Activated CD4-positive, alpha-beta memory T cell treated with anti-CD3 and anti-CD28 coated beads, Interleukin-2, amount 10 ng/mL, durations not matched to agents 7 days and 5 days (primary cell): Measurements from ENCODE around the gene DBT. TPM values are rescaled to one million over a fixed set of nuclear protein-coding genes. Genes with fewer than 3 reads are reported as not detected.

Source experiments
- total RNA-seq, 2 experiments: library from RNA; stranded (reverse); gene quantifications; one replicate each; pipeline ENCODE4 v1.2.3, GENCODE V29; 2021

DBT gene
- total RNA-seq, 2 experiments from 2014 or later: 12.1 to 12.9 TPM

Other genes starting within 250 kb of the DBT start
- gene SASS6, start 116.9 kb downstream of the DBT start, total RNA-seq: 10 to 100 TPM; 13.2 to 13.3 TPM
- gene TRMT13, start 116.7 kb downstream of the DBT start, total RNA-seq: 10 to 100 TPM; 13.9 to 15.4 TPM
- under 1 TPM; 0.53 to 0.60 TPM for gene LRRC39, start 71.6 kb downstream of the DBT start, total RNA-seq
- 10 to 100 TPM; 67.5 to 68.2 TPM for gene RTCA, start 16.4 kb upstream of the DBT start, total RNA-seq
- 10 to 100 TPM; 41.8 to 44.9 TPM for gene CDC14A, start 102.7 kb upstream of the DBT start, total RNA-seq